GM19438 (cell line): Measurements from ENCODE around the gene BNIP2.
"Not testable (repeated sequence)": the region's sequence is repeated elsewhere in the genome, so short reads cannot be mapped to it uniquely, and the experiment has no call there.

ENCODE experiments used
- ATAC-seq: cut with Tn5 transposase; IDR thresholded peaks from one replicate; pipeline ENCODE4 v1.9.1; 2021; ENCODE audit warnings: low read depth; ENCODE audit not compliant: unreplicated experiment

The BNIP2 gene

GRCh38 chr15:59689626-59690236 lies 611 bp upstream of the BNIP2 start:
- ATAC-seq, result no peak

- peak; percentile 4 for ATAC-seq
These were observed 718 bp downstream of the BNIP2 start for GRCh38 chr15:59688423-59688781.

- ATAC-seq, result no peak
These were observed 1.3 kb downstream of the BNIP2 start for GRCh38 chr15:59687836-59688235.

- no peak for ATAC-seq
These were observed 2.7 kb downstream of the BNIP2 start for GRCh38 chr15:59686389-59686788.

- ATAC-seq, result no peak
These were observed 3.3 kb downstream of the BNIP2 start for GRCh38 chr15:59685737-59686297.

GRCh38 chr15:59680870-59681269 lies 8.2 kb downstream of the BNIP2 start:
- no peak for ATAC-seq

GRCh38 chr15:59680346-59680745 lies 8.8 kb downstream of the BNIP2 start:
- ATAC-seq, result no peak

GRCh38 chr15:59678620-59679019 lies 10.5 kb downstream of the BNIP2 start:
- ATAC-seq, result no peak

- no peak for ATAC-seq
These were observed 10.9 kb downstream of the BNIP2 start for GRCh38 chr15:59678172-59678571.

GRCh38 chr15:59676565-59676964 lies 12.6 kb downstream of the BNIP2 start:
- ATAC-seq, result no peak

- no peak for ATAC-seq
These were observed 14.7 kb downstream of the BNIP2 start for GRCh38 chr15:59674361-59674877.

- no peak for ATAC-seq
These were observed 20.6 kb downstream of the BNIP2 start for GRCh38 chr15:59668556-59668955.

GRCh38 chr15:59662260-59662659 lies 26.9 kb downstream of the BNIP2 start:
- ATAC-seq, result no peak

GRCh38 chr15:59659366-59659765 lies 29.8 kb downstream of the BNIP2 start:
- no peak for ATAC-seq

GRCh38 chr15:59657635-59658125 lies 31.4 kb downstream of the BNIP2 start:
- ATAC-seq, result no peak

GRCh38 chr15:59656897-59657634 lies 32.1 kb downstream of the BNIP2 start, which contains the start of gene GTF2A2:
Gene GTF2A2, minus strand, starts transcription at chr15:59657515. Its CDS starts 5,238 bp downstream, at chr15:59652277.
- ATAC-seq, result peak; percentile 100

- no peak for ATAC-seq
These were observed 35.1 kb downstream of the BNIP2 start for GRCh38 chr15:59654046-59654445.

- ATAC-seq, result no peak
These were observed 39.5 kb downstream of the BNIP2 start for GRCh38 chr15:59649603-59650002.

- no peak for ATAC-seq
These were observed 42.0 kb downstream of the BNIP2 start for GRCh38 chr15:59647085-59647484.

- ATAC-seq, result no peak
These were observed 42.8 kb downstream of the BNIP2 start for GRCh38 chr15:59646277-59646676.

- ATAC-seq, result not testable (repeated sequence)
These were observed 43.3 kb downstream of the BNIP2 start for GRCh38 chr15:59645812-59646211.
